Body of pancreas (tissue), 4 donors: Measurements from ENCODE around the gene BCL2. TPM values are rescaled to one million over a fixed set of nuclear protein-coding genes. Genes with fewer than 3 reads are reported as not detected.

Experiments used
- ATAC-seq: fragments of 150-250 bp; one replicate; pipeline ENCODE4 v1.9.1; 2016
- DNase-seq, 4 donors: peaks; one replicate each; pipeline ENCODE4 v3.0.0-alpha.2; 2019
- H3K27ac ChIP-seq, 4 donors: fragments of 200-600 bp; sonication (generic); 1 replicate in 3 of 4; 2 replicates in 1 of 4; pipeline versions ENCODE4 v1.5.1 to v1.6.1; 2016 to 2019; ENCODE audit warnings: mild to moderate bottlenecking in 1 of 4, mixed read lengths in 1 of 4, moderate library complexity in 1 of 4
- H3K27me3 ChIP-seq, 2 donors: fragments of 200-600 bp; sonication (generic); one replicate each; pipeline ENCODE4 v1.6.0; 2016; ENCODE audit warnings: mild to moderate bottlenecking in 1 of 2
- H3K36me3 ChIP-seq, 2 donors: fragments of 200-600 bp; sonication (generic); replicated peaks in 1 of 2; 2 replicates each; pipeline ENCODE4 v1.5.1; 2016; ENCODE audit warnings: low read depth in 2 of 2; ENCODE audit not compliant: insufficient read depth in 1 of 2
- H3K4me1 ChIP-seq: fragments of 200-600 bp; sonication (generic); one replicate; pipeline ENCODE4 v1.6.0; 2016
- H3K4me3 ChIP-seq, 2 donors: fragments of 200-600 bp; sonication (generic); 1 replicate in 1 of 2; 2 replicates in 1 of 2; pipeline ENCODE4 v1.5.1; 2016 to 2019
- H3K9me3 ChIP-seq, 3 donors: fragments of 200-600 bp; sonication (generic); 1 replicate in 2 of 3; 2 replicates in 1 of 3; pipeline ENCODE4 v1.5.1; 2016
- POLR2A ChIP-seq, 3 donors: fragments of 450-650 bp; IDR thresholded peaks; one replicate each; pipeline ENCODE4 v1.6.1; 2016; ENCODE audit warnings: antibody characterized with exemption in 3 of 3, mild to moderate bottlenecking in 2 of 3
- WGBS, 2 donors: methylation state at CpG; one replicate each; pipeline ENCODE4 v1.1.5; 2017; 5-methylcytosine and 5-hydroxymethylcytosine counted together
- intact Hi-C: fragments of 100-400 bp; cut with DNase I; formaldehyde crosslinking; loops from one replicate; pipeline ENCODE4 v1.15.1; 2023
- total RNA-seq, 2 donors: library from RNA; depleted of rRNA; stranded (reverse); fragments of >200 nt; gene quantifications; one replicate each; pipeline ENCODE4 v1.1.0, GENCODE V29; 2016
- TF ChIP-seq, protein P1 (sequence below), 7 experiments: fragments of 450-650 bp in 4 of 7; fragments of 200-600 bp in 3 of 7; sonication (generic) in 3 of 7; IDR thresholded peaks; one replicate each; pipeline ENCODE4 v1.5.1; 2016 to 2019; ENCODE audit warnings: antibody characterized with exemption in 7 of 7

Gene BCL2
- total RNA-seq, 2 donors from 2014 or later: 10.1 to 18.5 TPM

- no peak overlapping the region for H3K27ac ChIP-seq
- H3K4me3 ChIP-seq: no peak overlapping the region
- H3K36me3 ChIP-seq: no peaks in the 10 kb centered on the region
- WGBS, 2 donors: 59 to 68% methylated on average over 5 to 7 of the region's 7 CpGs
- H3K4me1 ChIP-seq: no peaks in the 10 kb centered on the region
- intact Hi-C loops: no loop called here
- TF ChIP-seq, protein P1, sequence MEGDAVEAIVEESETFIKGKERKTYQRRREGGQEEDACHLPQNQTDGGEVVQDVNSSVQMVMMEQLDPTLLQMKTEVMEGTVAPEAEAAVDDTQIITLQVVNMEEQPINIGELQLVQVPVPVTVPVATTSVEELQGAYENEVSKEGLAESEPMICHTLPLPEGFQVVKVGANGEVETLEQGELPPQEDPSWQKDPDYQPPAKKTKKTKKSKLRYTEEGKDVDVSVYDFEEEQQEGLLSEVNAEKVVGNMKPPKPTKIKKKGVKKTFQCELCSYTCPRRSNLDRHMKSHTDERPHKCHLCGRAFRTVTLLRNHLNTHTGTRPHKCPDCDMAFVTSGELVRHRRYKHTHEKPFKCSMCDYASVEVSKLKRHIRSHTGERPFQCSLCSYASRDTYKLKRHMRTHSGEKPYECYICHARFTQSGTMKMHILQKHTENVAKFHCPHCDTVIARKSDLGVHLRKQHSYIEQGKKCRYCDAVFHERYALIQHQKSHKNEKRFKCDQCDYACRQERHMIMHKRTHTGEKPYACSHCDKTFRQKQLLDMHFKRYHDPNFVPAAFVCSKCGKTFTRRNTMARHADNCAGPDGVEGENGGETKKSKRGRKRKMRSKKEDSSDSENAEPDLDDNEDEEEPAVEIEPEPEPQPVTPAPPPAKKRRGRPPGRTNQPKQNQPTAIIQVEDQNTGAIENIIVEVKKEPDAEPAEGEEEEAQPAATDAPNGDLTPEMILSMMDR (IDR thresholded peaks at IDR 0.05): no peak
- TF ChIP-seq POLR2A (IDR thresholded peaks at IDR 0.05): no peak
- no peak for DNase-seq
- H3K27me3 ChIP-seq: no peaks in the 10 kb centered on the region
- no peak for ATAC-seq
- no peaks in the 10 kb centered on the region for H3K9me3 ChIP-seq
These were observed 231.3 kb downstream of the BCL2 start for GRCh38 chr18:63088262-63088661.

DNA sequence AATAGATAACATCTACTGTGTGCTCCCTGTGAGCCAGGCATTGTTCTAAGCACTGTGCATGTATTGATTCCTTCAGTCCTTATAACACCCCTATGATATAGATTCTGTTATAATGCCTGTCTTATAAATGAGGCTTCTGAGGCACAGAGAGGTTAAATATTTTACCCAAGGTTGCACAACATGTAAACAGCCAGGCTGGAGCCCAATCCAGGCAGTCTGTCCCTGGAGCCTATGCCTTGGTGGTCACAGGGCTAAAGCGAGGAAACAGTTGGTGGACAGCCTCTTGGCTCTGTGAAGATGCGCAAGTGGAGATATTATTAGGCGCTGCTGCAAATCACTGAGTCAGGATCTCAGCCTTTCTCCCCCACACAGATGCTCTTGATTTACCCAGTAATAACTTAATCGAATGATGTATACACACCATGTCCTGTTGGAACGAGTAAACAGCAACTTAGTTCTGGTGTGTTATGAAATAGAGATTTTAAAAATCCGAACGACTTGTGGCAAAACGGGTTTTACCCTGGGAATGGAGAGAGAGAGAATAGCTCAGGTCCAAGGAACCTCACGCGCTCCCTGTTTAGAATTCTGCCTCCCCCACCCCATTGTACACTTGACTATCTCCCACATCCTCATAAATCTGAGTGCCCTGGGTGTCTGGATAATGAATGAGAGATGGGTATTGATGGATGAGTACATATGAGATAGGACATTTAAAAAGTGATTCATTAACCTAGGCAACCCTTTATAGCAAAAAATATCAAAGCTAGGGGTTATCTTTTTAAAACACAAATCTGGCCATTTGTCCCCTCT is 231.9 kb downstream of the BCL2 start:
- no peak overlapping the region for H3K27ac ChIP-seq
- 55 to 60% methylated on average over 10 of the region's 10 CpGs for WGBS, 2 donors
- ATAC-seq: no peak

DNA sequence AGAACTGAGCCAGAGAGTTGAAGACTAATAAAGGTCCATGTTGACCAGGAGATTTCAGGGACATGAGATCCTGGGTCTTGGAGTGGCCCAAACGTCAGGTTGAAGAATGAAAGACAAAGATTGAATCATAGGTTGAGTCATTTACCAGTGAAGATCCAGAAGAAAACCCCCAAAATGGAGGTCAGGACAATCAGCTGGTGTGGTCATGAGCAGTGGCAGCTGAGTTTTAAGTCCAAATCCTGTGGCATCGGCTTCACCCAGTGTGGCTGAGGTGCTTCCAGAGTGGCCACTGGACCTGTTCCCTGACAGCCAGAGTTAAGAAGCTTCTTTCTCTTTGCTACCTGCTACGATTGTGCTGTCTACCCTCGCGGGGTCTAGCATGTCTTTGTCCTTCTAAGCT is 234.0 kb downstream of the BCL2 start:
- Histone ChIP-seq H3K9me3 (no peaks in the 10 kb centered on the region), H3K4me3 (no peak overlapping the region), H3K4me1 (no peaks in the 10 kb centered on the region), H3K36me3 (no peaks in the 10 kb centered on the region), H3K27ac (no peak overlapping the region), H3K27me3 (no peaks in the 10 kb centered on the region)
- WGBS, 2 donors: 75 to 80% methylated on average over 5 of the region's 5 CpGs
- ATAC-seq (no peak), DNase-seq (no peak)
- TF ChIP-seq POLR2A (IDR thresholded peaks at IDR 0.05): no peak
- TF ChIP-seq, protein P1 (IDR thresholded peaks at IDR 0.05): no peak
- intact Hi-C loops: no loop called here

More for the DNA sequence above, 231.9 kb downstream of the BCL2 start:
- TF ChIP-seq, protein P1 (IDR thresholded peaks at IDR 0.05): no peak
- Histone ChIP-seq H3K27me3 (no peaks in the 10 kb centered on the region), H3K36me3 (no peaks in the 10 kb centered on the region), H3K4me1 (no peaks in the 10 kb centered on the region), H3K9me3 (no peaks in the 10 kb centered on the region), H3K4me3 (no peak overlapping the region)
- intact Hi-C loops: no loop called here
- DNase-seq: no peak

DNA sequence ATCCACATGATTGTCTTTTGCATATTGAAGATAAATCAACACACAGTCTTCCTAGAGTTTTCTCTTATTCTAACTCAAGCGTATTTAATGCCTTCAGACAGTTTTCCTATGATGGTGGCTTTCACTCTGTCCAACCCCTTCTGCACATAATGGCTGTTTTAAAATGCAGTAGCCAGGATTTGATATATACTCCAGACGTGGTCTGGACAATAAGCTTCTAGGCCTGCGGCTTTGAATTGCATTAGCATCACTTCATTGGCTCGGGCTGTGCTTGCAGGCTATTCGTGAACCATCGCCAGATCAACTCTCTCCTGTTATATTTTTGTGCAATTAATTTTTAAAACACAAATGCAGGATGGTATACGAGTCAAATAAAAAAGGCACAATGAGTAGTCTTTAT is 235.3 kb downstream of the BCL2 start:
- no peak for TF ChIP-seq POLR2A (IDR thresholded peaks at IDR 0.05)
- TF ChIP-seq, protein P1 (IDR thresholded peaks at IDR 0.05): no peak
- no peak overlapping the region for H3K27ac ChIP-seq
- DNase-seq (no peak), ATAC-seq (no peak)
- 83 to 84% methylated on average over 7 of the region's 7 CpGs for WGBS, 2 donors
- no peaks in the 10 kb centered on the region for H3K27me3 ChIP-seq
- intact Hi-C loops: no loop called here
- H3K9me3 ChIP-seq: peaks cover 0 to 2% (median 0%) of the 10 kb centered on the region in 3 donors
- H3K4me3 ChIP-seq: no peak overlapping the region
- H3K4me1 ChIP-seq: no peaks in the 10 kb centered on the region
- no peaks in the 10 kb centered on the region for H3K36me3 ChIP-seq

DNA sequence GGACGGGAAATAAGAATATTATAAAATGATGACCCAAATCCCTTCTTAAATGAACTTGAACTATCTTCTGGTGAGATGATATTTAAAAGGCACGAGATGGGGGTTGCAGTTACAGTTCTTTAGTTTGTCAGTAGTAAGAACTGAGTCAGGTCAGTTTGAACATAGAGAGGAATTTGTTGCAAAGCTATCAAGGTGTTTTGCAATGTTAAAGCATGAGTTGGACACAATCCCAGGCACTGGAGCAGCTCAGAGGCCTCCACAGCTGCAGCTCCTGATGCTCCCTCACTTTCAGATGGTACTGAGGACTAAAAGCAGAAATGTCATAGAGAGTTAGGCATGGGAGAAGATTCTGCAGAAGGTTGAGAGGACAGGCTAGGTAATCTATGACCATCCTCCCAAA is 236.0 kb downstream of the BCL2 start:
- WGBS, 2 donors: 54 to 67% methylated on average over 2 of the region's 2 CpGs
- ATAC-seq: no peak
- no peak for DNase-seq
- H3K4me3 ChIP-seq: no peak overlapping the region
- no peaks in the 10 kb centered on the region for H3K4me1 ChIP-seq
- H3K27me3 ChIP-seq: no peaks in the 10 kb centered on the region
- intact Hi-C loops: no loop called here
- peaks cover 0 to 5% (median 0%) of the 10 kb centered on the region in 3 donors for H3K9me3 ChIP-seq
- no peaks in the 10 kb centered on the region for H3K36me3 ChIP-seq
- H3K27ac ChIP-seq: no peak overlapping the region
- no peak for TF ChIP-seq POLR2A (IDR thresholded peaks at IDR 0.05)
- TF ChIP-seq, protein P1 (IDR thresholded peaks at IDR 0.05): no peak
